WI38 (cell line): ENCODE data around the gene MKLN1.
"Not testable (repeated sequence)": the region's sequence is repeated elsewhere in the genome, so short reads cannot be mapped to it uniquely, and the experiment has no call there.

Experiments used
- H3K4me3 ChIP-seq: 2 replicates; pipeline ENCODE4 v1.5.1; 2011; ENCODE audit warnings: low read depth, mild to moderate bottlenecking, control low read depth, low read length
- TF ChIP-seq, protein P1 (sequence below): IDR thresholded peaks from 2 replicates; pipeline ENCODE4 v1.5.1; 2012; ENCODE audit warnings: low read depth, mild to moderate bottlenecking, control low read depth, low read length

Gene MKLN1

GRCh38 chr7:131300572-131301466, 26.9 kb upstream of the MKLN1 start:
- H3K4me3 ChIP-seq, result no peak overlapping the region
- TF ChIP-seq, protein P1, sequence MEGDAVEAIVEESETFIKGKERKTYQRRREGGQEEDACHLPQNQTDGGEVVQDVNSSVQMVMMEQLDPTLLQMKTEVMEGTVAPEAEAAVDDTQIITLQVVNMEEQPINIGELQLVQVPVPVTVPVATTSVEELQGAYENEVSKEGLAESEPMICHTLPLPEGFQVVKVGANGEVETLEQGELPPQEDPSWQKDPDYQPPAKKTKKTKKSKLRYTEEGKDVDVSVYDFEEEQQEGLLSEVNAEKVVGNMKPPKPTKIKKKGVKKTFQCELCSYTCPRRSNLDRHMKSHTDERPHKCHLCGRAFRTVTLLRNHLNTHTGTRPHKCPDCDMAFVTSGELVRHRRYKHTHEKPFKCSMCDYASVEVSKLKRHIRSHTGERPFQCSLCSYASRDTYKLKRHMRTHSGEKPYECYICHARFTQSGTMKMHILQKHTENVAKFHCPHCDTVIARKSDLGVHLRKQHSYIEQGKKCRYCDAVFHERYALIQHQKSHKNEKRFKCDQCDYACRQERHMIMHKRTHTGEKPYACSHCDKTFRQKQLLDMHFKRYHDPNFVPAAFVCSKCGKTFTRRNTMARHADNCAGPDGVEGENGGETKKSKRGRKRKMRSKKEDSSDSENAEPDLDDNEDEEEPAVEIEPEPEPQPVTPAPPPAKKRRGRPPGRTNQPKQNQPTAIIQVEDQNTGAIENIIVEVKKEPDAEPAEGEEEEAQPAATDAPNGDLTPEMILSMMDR, result no peak

GRCh38 chr7:131302446-131302845, 25.2 kb upstream of the MKLN1 start:
- no peak overlapping the region for H3K4me3 ChIP-seq
- TF ChIP-seq, protein P1, result no peak

DNA sequence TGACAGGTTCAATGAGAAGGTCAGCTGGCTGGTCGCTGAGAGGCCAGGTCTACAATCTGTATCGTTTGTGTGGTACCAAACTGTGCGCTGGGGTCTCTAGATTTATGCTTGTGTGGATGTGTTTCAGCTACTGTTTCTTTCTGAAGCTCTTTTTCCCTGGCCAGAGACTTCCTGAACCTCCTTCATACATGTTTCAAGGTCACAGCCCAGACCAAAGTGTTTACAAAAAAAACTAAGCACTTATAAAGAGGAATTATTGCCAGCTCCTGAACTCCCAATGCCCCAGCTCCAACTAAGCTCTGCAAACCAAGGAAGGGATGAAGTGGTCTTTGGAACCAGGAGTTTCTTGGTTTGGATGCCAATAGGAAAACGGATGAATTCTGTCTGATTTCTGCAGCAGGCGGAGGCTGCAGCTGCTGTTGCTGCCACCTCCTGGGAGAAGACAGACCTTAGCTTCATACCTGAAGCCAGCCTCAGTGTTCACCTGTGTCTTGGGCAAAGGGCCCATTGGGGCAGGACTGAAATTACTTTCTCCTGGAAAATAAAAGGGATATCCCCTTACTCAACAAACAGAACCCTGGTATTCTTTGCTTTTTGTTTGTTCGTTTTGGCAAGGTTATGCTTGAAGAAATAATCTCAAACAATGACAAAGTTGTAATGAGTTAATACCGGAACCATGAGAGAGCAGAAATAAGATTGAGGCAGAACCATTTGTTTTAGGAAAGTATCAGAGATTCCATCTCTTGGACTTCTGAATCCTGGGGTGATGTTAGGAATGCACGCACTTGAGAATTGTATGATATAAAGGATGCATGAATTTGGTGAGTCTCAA, 24.6 kb upstream of the MKLN1 start:
- TF ChIP-seq, protein P1, result no peak
- no peak overlapping the region for H3K4me3 ChIP-seq

DNA sequence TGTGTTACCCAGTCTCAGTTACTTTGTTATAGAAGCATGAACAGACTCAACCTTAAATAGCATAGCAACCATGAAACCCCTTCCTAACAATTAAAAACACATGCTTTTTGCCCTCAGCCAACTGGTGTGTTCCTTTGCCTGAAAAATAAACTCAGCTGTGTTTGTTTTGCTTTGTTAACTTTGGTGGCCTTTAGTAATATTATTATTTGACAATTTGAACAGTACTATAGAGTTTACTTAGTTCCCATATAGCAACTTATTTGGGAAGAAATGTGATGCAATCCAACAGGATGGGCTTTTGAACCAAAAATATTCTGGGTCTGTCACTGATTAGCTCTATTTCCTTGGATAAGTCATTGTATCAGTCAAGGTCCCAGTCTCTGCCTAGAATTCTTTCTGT, 22.5 kb upstream of the MKLN1 start:
- H3K4me3 ChIP-seq, result no peak overlapping the region
- TF ChIP-seq, protein P1, result no peak

GRCh38 chr7:131306041-131306440, 21.6 kb upstream of the MKLN1 start:
- H3K4me3 ChIP-seq, result not testable (repeated sequence)

GRCh38 chr7:131306777-131307176, 20.9 kb upstream of the MKLN1 start:
- TF ChIP-seq, protein P1, result no peak
- H3K4me3 ChIP-seq, result no peak overlapping the region

GRCh38 chr7:131307627-131308026, 20.0 kb upstream of the MKLN1 start:
- TF ChIP-seq, protein P1, result no peak
- H3K4me3 ChIP-seq, result no peak overlapping the region
